HG03066 (cell line): ENCODE measurements around the gene C22orf15.

Experiments
- ATAC-seq: cut with Tn5 transposase; IDR thresholded peaks from one replicate; pipeline ENCODE4 v1.9.1; 2021; ENCODE audit warnings: low read depth; ENCODE audit not compliant: unreplicated experiment

The C22orf15 gene

DNA sequence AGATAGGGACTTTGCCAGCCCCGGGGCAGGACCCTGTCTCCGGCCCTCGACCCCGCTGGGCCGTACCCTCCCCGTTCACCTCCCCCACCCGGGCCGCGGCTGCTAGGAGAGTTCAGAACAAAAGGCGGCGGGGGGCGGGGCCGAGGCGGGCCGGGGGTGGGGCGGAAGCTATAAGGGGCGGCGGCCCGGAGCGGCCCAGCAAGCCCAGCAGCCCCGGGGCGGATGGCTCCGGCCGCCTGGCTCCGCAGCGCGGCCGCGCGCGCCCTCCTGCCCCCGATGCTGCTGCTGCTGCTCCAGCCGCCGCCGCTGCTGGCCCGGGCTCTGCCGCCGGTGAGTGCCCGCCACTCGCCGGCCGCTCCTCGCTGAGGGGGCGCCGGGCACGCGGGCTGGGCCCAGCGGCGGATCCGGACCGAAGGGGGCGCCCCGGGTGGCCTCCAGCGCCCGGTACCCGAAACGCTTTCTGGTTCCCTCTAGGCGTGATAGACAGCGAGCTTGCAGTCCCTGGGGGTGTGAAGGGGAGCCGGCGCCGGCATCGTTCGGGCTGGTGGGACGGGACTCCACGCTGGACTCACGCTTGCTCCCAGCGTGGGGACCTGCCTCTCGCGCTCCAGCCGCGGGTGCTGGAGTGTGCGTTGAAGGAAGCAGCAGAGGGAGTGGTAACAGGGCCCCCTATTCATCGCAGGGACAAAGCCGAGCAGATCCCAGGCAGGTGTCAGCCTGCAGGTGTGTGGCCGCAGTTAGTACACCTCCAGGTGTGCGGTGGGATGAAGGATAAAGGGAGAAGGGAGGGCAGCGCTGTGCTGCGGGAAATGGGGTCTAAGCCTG is 10.1 kb downstream of the C22orf15 start, which contains the start of gene MMP11:
Gene MMP11, plus strand, starts transcription at position 201 of the 825 bp plus-strand sequence. Its CDS starts 22 bp downstream, at position 223.
- no peak for ATAC-seq

DNA sequence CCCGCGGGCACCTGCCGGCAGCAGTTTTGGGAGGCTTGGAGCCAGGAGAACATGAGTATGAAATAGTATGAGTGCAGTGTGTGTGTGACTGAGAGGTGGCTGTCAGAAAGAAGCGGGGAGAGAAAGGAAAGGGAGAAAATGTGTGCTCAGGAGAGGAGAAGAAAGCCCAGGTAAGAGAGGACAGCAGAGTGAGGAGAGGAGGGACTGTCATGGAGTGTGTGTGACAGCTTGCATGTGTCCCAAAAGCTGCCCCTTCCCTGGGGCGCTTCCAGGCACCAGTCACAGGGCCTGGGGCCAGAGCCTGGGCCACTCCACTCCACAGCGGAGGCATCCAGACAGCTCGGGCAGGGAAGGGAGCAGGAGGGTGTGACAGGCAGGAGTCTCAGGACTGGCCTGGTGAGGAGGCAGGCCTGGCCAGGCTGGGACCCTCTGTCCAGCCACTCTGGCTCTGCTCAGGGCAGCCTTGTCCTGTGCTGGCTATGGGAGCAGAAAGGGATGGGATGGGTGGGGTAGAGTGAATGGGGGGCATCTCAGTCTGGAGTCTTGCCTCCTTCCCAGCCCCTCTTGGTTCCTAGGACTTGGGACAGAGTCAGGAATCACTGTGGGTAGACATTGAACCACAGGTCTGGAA is 10.8 kb downstream of the C22orf15 start:
- ATAC-seq: no peak

DNA sequence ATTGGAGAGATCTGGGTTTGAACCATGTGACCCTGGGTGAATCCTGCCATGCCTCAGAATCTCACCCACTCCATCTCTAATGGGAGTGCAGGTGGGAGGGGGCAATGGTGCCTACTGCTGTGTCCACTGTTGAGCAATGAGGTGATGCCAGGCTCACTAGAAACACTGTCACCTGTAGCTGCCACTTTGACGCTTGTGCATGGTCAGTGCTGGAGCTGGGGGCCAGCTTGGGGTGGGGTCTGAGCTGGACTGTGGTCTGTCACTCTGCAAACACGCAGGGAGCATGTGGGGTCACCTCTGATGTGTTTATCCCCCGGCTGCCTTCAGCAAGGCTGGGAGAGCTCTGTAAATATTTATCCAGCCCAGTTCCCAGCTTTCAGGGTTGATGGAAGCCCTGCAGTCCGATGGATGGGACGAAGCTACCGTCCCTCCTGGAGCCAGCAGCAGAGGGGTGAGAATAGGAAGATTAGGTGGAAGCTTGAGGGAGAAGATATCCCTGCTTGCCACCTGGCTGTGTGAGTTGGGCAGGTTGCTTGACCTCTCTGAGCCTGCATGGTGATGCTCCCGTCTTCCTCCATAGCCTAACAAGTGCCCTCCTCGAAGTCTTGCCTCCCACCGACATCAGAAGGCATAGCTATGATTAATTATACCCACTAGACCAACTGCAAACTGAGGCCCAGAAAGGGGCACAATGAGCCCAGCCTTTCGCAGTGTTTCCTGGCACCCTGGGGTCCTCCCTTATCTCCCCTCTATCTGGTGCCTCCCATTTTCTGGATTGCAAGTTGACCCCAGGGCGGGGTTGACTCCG is 11.5 kb downstream of the C22orf15 start:
- no peak for ATAC-seq

DNA sequence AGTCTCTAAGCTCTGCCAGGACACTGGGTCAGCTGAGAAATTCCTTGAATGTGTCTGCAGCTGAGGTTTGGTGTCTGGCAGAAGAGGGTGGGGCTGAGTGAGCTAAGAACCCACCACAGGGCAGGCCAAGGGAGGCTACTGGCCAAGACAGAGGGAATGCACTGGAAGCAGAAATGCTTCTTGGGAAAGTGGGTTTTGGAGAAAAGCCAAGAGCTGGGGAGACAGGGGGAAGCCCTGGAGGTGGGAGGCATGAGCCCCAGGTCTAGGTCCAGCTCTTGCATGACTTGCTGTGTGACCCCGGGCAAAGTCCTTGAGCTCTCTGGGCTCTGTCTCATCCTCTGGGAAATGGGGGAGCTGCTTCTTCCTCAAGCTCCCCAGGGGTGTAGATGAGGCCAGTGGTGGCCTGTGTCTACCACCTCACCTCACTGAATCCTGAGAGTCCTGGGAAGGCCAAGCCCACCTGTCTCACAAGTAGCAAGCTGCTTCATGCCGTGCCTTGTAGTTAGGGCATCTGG is 12.2 kb downstream of the C22orf15 start:
- ATAC-seq: no peak

DNA sequence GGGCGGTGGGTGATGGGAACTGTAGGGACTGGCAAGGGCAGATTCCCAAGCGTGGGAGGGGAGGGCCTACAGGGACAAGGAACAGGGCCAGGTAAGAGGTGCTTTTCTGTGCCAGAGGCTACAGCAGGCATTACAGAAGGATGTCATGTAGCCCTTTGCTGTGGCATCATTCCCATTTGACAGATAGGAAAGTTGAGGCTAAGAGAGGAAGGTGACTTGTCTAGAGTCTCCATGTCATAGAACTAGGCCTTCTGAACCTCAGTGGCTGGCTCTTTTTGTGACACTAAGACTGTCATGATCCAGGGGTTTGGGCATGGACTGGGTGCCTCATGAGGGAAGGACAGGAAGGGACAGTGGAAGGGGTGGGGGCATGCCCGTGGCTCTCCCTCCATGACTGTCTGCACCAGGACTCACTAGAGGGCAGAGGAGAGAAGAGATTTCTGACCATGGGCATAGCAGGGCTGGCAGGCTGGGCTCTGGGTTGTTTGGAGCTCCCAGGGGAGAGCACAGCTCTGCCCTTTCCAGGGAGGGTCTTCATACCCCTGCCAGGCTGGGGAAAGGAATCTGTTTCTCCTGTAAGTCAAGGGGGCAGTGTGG is 13.1 kb downstream of the C22orf15 start:
- ATAC-seq: no peak

DNA sequence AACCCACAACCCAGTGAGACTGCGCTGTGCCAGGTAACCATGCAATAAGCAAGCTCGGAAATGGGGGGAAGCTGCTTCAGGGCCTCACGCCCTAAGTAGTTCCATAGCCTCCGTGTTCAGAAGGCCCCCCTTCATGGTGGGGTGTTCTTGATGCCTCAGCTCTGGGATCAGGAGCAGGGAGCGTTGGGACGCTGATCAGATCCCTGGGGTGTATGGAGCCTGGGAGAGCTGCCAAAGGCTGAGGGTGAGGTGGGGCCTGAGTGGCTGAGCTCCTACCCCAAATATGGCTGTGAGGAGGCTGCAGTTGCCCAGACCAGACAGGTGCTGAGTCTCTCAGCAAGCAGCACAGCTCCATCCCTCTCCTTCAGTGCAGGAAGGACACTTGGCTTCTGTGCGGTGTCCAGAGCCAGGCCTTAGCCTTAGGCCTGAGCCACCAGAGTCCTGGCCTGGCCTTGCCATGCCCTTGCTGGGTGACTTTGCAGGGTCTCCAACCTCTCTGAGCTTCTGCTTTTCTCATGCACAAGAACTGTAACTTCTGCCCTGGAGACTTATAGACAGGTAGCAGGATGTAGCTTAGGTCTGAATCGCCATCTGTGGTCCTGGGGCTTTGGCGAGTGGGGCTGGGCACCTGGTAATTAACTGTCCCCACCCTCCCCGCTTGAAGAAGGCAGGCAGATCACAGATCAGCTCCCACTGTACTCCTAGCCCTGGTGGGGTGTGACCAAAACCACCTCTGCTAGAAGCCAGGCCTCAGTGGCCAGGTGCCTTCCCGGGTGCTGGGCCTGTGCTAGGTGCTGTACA is 15.2 kb downstream of the C22orf15 start:
- ATAC-seq: no peak

DNA sequence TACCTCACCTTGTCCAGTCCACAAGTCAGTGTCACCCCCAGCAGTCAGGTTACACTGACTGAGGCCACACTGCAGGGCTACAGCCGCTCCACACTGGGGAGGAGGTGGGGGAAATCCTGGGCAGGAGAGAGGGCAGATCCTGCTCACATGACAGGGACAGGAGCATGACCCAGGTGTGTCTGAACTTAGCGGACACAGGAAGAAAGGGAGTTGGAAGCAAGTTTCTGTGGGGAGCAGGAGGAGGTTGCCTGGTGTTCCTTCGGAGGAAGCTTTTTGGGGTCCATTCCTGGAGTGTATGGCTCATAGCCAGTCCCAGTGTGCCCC is 15.7 kb downstream of the C22orf15 start:
- ATAC-seq: no peak

DNA sequence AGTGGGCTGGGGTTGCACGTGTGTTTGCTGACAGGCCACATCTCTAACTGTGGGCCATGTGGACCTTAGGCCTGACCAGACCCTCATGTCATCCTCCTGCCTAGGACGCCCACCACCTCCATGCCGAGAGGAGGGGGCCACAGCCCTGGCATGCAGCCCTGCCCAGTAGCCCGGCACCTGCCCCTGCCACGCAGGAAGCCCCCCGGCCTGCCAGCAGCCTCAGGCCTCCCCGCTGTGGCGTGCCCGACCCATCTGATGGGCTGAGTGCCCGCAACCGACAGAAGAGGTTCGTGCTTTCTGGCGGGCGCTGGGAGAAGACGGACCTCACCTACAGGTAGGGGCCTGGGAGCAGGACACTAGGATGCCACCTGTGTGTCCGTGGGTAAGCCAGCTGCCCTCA is 16.3 kb downstream of the C22orf15 start:
- no peak for ATAC-seq

DNA sequence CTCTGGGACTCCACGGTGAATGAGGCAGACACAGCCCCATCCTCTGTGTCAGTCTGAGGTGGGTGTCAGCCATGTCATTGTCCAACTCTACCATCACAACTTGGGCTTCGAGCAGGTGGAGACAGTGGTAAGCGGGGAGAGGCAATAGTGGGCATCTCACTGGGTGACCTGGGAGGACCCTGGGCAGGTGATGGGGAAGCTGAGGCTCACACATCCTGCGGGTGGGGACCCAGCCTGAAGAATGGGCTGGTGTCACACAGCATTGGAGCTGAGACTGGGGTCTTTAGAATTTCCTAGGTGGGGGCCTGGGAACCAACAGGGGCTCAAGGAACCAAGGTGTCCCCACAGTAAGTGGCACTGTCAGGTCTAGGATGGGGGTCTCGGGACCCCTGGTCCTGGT is 16.9 kb downstream of the C22orf15 start:
- no peak for ATAC-seq

DNA sequence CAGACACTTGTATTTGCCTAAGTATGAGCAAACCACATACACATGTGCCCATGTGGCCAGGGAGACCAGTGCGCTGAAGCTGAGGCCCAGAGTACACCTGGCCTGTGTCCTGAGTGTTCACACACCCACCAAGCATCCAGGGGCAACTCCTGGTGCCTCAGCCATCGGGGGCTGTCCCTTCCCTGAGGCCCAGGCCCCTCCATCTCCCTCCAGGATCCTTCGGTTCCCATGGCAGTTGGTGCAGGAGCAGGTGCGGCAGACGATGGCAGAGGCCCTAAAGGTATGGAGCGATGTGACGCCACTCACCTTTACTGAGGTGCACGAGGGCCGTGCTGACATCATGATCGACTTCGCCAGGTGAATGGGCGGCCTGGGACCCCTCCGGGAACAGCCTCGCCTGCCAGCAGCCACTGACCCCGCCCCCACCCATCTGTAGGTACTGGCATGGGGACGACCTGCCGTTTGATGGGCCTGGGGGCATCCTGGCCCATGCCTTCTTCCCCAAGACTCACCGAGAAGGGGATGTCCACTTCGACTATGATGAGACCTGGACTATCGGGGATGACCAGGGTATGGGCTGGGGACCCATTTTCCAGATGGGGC is 17.5 kb downstream of the C22orf15 start:
- ATAC-seq: no peak

DNA sequence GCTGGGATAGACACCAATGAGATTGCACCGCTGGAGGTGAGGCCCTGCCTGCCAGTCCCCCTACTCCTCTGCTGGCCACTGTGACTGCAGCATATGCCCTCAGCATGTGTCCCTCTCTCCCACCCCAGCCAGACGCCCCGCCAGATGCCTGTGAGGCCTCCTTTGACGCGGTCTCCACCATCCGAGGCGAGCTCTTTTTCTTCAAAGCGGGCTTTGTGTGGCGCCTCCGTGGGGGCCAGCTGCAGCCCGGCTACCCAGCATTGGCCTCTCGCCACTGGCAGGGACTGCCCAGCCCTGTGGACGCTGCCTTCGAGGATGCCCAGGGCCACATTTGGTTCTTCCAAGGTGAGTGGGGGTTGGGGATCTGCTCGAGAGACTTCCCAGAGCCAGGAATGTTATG is 18.3 kb downstream of the C22orf15 start:
- no peak for ATAC-seq

DNA sequence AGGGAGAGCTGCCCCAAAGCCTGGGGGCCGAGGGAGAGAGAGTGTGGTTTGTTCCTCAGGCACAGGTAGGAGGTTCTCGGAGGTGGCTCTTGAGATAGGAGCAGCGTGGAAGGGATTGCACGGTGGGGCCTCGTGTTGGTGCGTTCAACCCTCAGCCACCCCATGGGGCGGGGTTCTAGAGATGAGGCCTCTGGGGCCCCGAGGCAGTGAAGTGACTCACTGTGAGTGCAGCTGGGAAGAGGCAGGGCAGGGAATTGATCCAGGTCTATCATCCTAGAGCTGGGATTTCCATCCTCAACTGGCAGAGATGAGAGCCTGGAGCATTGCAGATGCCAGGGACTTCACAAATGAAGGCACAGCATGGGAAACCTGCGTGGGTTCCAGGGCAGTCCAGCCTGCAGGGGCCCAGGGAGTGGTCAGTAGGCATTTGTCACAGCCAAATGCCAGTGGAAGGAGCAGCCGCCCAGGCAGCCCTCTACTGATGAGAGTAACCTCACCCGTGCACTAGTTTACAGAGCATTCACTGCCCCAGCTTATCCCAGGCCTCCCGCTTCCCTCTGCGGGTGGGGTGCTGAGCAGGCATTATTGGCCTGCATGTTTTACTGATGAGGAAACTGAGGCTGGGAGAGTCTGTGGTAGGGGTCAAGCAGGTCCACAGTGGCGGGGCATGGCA is 18.9 kb downstream of the C22orf15 start:
- ATAC-seq: no peak

DNA sequence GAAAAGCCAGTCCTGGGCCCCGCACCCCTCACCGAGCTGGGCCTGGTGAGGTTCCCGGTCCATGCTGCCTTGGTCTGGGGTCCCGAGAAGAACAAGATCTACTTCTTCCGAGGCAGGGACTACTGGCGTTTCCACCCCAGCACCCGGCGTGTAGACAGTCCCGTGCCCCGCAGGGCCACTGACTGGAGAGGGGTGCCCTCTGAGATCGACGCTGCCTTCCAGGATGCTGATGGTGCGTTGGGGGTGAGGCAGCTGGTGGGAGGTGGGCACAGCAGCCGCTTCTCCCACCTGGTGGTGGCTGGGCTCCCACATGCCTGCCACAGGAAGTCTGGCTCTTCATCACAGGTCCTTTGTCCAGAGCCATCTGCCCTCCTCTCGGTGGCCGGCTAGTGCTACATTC is 19.5 kb downstream of the C22orf15 start:
- ATAC-seq: no peak

DNA sequence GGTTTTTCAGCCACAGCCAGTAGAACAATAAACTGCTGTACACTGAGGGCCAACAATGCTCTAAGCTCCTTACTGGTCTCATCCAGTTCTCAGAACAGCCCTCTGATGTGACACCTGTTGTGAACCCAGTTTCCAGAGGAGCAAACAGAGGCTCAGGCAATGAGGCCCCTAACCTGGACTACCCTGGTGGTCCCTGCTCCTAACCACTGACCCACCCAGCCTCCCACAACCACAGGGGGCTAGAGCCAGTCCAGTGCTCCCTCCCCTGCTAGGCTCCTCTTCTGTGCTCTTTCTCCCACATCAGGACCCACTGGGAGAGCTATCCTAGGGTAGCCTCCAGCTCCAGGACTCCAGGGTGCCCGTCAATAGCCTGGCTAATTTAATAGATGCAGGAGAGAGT is 19.9 kb downstream of the C22orf15 start:
- no peak for ATAC-seq

DNA sequence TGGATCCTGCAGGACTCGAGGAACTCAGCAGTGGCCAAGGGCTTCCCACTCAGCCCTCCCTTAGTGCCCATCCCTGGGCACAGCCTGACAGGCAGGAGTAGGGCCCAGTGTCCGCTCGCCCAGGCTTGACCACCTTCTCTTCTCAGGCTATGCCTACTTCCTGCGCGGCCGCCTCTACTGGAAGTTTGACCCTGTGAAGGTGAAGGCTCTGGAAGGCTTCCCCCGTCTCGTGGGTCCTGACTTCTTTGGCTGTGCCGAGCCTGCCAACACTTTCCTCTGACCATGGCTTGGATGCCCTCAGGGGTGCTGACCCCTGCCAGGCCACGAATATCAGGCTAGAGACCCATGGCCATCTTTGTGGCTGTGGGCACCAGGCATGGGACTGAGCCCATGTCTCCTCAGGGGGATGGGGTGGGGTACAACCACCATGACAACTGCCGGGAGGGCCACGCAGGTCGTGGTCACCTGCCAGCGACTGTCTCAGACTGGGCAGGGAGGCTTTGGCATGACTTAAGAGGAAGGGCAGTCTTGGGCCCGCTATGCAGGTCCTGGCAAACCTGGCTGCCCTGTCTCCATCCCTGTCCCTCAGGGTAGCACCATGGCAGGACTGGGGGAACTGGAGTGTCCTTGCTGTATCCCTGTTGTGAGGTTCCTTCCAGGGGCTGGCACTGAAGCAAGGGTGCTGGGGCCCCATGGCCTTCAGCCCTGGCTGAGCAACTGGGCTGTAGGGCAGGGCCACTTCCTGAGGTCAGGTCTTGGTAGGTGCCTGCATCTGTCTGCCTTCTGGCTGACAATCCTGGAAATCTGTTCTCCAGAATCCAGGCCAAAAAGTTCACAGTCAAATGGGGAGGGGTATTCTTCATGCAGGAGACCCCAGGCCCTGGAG is 20.7 kb downstream of the C22orf15 start:
- no peak for ATAC-seq

DNA sequence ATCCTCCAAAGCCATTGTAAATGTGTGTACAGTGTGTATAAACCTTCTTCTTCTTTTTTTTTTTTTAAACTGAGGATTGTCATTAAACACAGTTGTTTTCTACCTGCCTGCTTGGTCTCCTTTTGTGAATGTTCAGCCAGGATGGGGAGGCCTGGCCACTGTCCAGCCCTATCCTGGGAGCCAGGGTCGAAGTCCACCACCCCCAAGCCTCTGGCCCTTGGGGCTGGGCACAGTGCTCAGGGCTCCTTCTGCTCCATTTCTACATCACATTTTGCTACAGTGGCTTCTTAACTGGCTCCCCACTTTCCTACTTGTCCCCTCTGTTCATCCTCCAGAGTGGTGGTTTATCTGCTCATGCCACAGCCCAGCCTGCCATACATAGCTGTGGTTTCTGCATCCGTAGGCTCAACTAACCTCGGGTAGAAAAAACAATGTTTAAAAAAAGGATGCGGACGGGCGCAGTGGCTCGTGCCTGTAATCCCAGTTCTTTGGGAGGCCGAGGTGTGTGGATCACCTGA is 21.5 kb downstream of the C22orf15 start:
- no peak for ATAC-seq

DNA sequence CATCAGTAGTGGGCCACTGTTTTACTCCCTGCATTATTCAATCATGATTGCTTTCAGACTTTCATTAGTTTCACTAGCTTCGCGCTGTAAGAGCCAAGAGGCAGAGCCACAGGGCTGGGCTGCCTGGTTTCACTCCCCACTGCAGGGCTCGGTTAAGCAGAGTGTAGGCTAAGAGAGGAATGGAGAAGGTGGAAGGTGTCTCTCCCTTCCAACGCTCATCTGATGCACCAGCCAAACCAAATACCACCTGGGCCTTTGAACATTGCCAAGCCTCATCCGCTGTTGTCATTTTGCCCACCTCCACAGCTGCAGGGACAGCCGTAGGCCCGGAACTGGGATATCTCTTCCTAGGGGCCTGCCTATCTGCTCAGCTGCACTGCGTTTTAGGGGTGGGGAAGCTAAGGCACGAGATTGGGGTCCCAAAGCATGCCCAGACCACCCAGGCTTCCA is 23.5 kb downstream of the C22orf15 start:
- no peak for ATAC-seq
